Measurements from ENCODE around the gene HIP1R.
"Not testable (repeated sequence)": the region's sequence is repeated elsewhere in the genome, so short reads cannot be mapped to it uniquely, and the experiment has no call there.

The HIP1R gene

DNA sequence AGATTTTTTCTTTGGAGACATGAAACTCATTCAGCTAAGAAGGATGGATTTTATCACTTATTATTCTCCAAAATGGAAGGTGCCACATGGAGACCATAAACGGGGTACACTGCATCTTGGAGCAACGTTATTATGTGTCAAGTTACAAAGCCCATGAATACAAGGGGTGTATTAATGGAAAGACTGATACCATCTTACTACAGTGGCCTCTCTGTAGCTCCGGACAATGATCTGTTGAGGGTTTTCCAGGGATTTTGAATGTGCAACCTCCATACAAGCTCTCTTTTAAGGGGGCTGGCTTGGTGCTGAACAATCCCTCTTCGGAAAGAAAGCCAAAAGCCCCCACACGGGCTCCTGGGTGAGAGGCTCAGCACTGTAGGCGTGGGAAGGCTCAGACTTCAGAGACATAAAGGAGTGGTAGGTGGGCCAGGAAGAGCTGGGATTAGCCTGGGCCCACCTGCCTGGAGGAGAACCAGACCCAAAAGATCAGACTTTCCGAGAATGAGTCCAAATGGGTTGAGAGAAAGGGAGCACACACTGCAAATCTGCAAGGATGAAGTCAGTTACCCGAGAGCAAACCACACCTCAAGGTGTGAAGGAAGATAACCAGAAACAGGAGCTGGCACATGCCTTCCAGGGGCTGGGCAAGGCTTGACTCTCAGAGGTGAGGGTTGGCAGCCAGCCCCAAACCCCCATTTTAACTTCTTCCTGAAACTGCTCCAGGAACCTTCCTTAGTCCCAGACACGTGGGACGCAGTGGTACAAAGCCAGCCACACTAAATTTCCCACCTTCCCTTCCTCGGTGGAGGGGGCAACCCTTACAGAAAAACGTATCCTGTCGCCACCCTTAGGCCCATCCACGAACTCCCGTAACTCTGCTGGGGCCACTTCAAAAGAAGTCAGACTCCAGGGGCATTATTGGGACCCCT lies 59.2 kb downstream of the HIP1R start:
- DNase-seq (ENCODE audit: low read depth), result no peak

DNA sequence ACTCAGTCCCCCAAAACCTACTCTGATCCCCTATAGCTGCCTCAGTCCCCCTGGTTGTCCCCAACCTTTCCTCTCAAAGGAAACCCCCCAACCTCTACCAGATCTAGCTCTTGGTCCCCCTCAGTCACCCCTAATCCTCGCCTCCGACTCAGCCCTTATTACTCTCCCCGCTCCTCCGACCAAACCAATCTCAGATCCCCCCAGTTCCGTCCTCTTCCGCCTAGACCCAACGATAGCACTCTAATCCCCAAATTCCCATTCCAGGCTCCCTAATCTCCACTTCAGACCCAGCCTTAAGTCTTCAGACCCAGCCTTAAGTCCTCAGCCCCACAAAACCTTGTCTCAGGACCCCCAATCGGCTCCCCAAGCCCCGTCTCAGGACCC lies 60.1 kb downstream of the HIP1R start:
- DNase-seq (ENCODE audit: low read depth), result no peak

DNA sequence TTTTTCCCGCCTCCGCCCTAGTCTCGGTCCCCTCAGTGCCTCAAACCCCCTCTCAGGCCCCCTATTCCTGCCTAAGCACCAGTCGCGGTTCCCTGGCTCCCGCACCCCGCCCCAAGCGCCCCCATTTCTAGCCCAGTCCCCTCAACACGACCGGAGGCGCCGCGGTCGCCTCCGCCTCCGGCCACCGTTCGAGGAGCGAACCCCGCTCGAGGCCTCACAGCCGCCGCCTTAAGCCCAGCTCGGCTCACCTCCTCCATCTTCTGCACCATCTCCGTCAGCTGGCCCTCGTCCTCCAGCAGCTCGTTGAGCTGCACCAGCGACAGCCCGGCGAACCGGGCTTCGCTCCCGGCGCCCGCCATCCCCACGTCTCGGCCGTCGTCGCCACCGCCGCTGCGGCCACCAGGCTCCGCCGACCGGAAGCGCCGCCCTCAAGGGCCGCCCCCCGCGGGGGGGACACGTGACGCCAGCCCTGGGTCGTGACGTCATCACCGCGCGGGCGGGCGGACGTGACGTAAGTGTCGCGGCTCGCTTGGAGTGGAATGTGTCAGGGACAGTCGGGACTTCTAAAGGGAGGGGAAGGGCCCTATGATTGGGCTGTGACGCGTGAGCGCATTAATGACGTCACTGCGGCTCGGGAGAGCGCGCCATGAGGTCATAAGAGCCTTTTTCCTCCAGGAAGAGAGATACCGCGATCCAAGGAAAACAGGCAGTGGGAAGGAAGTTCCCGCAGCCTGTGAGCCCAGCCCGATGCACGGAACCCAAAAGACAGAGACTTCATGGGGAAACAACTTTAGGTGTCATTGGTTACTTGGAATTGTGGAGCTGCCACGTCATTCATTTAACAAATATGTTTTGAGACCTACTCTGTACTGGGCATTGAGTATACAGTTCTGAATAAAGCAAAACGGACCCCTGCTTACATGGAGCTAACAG lies 60.7 kb downstream of the HIP1R start, which contains the start of gene VPS37B:
Gene VPS37B, minus strand, starts transcription at position 421 of the 933 bp plus-strand sequence. Its CDS starts 62 bp downstream, at position 359.
- peak; percentile 83 for DNase-seq (ENCODE audit: low read depth)

DNA sequence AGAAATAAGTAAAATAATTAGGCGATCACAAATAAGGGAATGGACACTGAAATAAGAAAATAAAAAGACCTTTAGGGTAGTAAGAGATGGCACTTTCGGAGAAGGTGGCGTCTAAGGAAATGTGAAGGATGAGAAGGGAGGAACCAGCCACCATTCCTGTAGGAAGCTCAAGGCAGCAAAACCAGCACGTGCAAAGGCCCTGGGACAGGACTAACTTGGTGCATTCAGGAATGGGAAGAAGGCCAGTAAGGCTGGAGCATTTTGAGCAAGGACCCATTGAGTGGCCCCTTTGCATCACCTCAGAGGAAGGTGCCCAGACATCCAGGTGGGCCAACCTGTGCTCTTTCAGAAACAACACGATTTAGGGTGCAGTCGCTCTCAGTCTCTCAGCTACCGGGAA lies 61.4 kb downstream of the HIP1R start:
- DNase-seq (ENCODE audit: low read depth), result no peak

DNA sequence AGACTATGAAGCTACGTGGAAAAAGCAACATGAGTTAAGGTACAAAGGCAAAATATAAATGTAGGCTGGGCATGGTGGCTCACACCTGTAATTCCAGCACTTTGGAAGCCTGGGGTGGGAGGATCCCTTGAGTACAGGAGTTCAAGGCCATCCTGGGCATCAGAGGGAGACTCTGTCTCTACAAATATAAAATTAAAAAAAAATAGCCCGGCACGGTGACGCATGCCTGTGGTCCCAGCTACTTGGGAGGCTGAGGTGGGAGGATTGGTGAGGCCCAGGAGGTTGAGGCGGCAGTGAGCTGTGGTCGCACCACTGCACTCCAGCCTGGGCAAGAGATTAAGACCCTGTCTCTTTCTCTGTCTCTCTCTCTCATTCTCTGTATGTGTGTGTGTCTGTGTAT lies 64.6 kb downstream of the HIP1R start:
- DNase-seq (ENCODE audit: low read depth), result no peak

DNA sequence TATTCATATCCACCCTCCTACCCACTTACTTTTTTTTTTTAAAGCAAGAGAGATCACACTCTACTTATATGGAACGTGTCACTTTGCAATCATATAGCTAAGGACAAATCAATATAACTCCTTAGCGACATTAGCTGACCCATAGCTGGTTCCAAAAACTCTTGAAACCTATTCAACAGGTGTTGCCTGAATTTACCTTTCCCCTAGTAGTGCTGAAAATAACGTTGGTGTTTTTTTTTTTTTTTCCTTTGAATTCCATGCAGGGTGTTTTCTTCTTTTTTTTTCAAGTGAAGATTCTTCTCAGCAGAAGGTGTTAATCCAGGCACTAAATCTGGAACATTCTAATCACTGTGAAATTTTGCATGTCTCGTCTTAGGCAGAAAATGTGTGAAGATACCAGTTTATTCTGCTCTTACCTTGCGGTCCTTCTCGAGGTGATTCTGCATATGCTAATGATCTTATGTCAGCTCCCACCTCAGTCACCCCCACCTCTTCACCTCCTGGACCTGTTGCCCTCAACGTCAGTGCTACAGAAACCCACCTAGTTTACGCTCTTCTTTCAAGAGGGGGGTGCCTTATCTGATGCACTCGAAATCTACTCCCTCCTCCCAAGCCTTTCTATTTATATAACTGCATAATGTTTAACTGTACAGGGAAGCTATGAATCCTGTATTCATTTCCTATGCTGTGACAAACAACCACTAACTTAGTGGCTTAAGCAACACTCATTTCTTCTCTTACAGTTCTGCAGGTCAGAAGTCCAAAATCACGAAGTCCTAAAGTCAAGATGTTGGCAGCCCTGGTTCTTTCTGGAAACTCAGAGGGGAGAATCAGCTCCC lies 67.8 kb downstream of the HIP1R start:
- DNase-seq (ENCODE audit: low read depth), result no peak

DNA sequence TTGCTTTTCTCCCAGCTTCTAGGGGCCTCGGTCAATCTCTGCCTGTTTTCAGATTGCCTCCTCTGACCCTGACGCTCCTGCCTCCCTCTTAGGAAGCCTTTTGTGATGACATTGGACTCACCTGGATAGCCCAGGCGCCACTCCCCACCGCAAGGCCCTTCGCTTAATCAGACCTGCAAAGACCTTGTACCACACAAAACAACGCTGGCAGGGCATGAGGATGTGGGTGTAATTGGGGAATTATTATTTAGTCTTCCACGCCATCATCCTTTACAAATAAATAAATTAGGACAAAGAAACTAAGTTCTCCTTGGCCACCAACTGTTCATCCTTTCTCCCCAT lies 68.4 kb downstream of the HIP1R start:
- no peak for DNase-seq (ENCODE audit: low read depth)

DNA sequence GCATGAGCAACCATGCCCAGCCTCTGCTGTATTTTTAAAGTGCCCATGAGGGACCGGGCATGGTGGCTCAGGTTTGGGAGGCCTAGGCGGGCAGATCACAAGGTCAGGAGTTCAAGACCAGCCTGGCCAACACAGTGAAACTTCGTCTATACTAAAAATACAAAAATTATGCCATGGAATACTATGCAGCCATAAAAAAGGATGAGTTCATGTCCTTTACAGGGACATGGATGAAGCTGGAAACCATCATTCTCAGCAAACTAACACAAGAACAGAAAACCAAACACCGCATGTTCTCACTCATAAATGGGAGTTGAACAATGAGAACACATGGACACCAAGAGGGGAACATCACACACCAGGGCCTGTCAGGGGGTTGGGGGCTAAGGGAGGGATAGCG lies 70.0 kb downstream of the HIP1R start:
- DNase-seq (ENCODE audit: low read depth), result not testable (repeated sequence)

DNA sequence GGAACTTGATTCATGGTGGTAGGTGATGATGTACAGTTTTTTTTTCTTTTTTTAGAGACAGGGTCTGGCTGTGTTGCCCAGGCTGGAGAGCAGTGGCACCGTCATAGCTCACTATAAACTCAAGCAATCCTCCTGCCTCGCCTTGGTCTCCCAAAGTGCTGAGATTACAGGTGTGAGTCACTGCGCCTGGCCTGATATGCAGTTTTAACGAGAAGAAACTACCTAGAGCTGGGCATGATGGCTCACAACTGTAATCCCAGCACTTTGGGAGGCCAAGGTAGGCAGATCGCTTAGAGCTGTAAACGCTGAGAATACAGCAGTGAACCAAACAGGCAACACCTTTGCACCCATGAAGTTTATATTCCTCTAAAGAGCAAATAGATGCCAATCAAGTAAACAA lies 73.7 kb downstream of the HIP1R start:
- DNase-seq (ENCODE audit: low read depth), result no peak

DNA sequence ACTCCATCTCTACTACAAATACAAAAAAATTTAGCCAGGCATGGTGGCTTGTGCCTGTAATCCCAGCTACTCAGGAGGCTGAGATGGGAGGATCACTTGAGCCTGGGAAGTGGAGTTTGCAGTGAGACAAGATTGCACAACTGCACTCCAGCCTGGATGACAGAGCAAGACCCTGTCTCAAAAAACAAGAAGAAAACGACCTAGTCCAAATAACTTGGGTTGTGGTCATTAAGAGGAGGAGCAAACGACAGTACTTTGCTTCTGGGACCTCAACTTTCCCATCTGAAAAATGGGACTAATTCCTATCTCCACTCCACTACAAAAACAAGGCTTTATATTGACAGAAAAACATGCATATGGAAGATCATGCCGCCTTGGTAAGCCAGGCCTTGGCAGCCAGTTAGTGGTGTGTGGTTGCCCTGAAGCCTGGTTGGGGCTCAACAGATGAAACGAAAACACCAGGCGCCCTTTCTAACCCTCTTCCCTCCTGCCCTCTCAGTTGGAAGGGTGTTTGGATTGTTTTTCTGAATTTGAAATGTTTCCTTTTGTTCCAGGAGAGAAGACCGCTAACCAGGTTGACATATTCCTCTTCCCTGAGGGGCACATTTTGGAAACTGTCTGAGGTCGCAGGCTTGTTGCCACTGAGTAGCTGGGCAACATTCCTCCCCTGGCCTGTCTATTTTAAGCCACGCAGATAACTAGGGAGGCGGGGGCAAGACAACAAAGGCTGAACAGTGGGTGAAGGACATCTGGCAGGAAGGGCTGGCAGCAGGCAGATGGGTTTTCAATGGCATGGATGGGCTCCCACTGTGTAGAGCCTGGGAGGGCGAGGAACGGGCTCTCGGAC lies 74.4 kb downstream of the HIP1R start:
- no peak for DNase-seq (ENCODE audit: low read depth)
